Upper lobe of right lung (tissue), 1 donor: ENCODE measurements around the gene LNX2. TPM values are rescaled to one million over a fixed set of nuclear protein-coding genes. Genes with fewer than 3 reads are reported as not detected.

Source experiments
- ATAC-seq: fragments of 200-7000 bp; cut with Tn5 transposase; one replicate; pipeline ENCODE4 v1.9.1; 2020; ENCODE audit warnings: mild to moderate bottlenecking, moderate library complexity
- DNase-seq: peaks from one replicate; pipeline ENCODE4 v3.0.0-alpha.2; 2020
- H3K27ac ChIP-seq: fragments of 200-600 bp; one replicate; pipeline ENCODE4 v1.8.0; 2022
- H3K27me3 ChIP-seq: fragments of 200-600 bp; one replicate; pipeline ENCODE4 v1.8.0; 2022; ENCODE audit warnings: mild to moderate bottlenecking
- H3K36me3 ChIP-seq: fragments of 200-600 bp; one replicate; pipeline ENCODE4 v1.8.0; 2022
- H3K4me1 ChIP-seq: fragments of 200-600 bp; one replicate; pipeline ENCODE4 v1.8.0; 2022
- H3K4me3 ChIP-seq: fragments of 200-600 bp; one replicate; pipeline ENCODE4 v1.8.0; 2022; ENCODE audit warnings: mild to moderate bottlenecking
- H3K9me3 ChIP-seq: fragments of 200-600 bp; one replicate; pipeline ENCODE4 v1.8.0; 2022
- CTCF ChIP-seq: fragments of 200-600 bp; IDR thresholded peaks from one replicate; pipeline ENCODE4 v1.8.0; 2022; ENCODE audit warnings: antibody characterized with exemption
- intact Hi-C: fragments of 100-400 bp; cut with DNase I; formaldehyde crosslinking; loops from one replicate; pipeline ENCODE4 v1.11.0; 2022
- total RNA-seq: library from RNA; stranded (reverse); fragmentation: NEBNext Ultra II Directional; extraction: Animal tissue kit (Norgen Biotek cat#: 25700); gene quantifications from one replicate; pipeline ENCODE4 v1.2.1, GENCODE V29; 2021
- donor health status: DM: no; HTN: yes; CAD: no; lungs with severe emphysema.

LNX2 gene
- total RNA-seq, 1 donor from 2014 or later = 35.3 TPM

GRCh38 chr13:27607125-27607524, 13.2 kb downstream of the LNX2 start:
- no peak for DNase-seq
- Histone ChIP-seq H3K36me3 (no peaks in the 10 kb centered on the region), H3K27ac (no peak overlapping the region), H3K27me3 (no peaks in the 10 kb centered on the region), H3K4me1 (peaks cover 7% of the 10 kb centered on the region), H3K4me3 (no peak overlapping the region), H3K9me3 (no peaks in the 10 kb centered on the region)
- intact Hi-C loops = no loop called here
- ATAC-seq = peak; percentile 66
- TF ChIP-seq CTCF = no peak

GRCh38 chr13:27605610-27606200, 14.6 kb downstream of the LNX2 start:
- Histone ChIP-seq H3K36me3 (no peaks in the 10 kb centered on the region), H3K4me3 (no peak overlapping the region), H3K27ac (no peak overlapping the region), H3K27me3 (no peaks in the 10 kb centered on the region), H3K4me1 (peaks cover 7% of the 10 kb centered on the region), H3K9me3 (no peaks in the 10 kb centered on the region)
- DNase-seq = no peak
- no peak for TF ChIP-seq CTCF
- intact Hi-C loops = no loop called here
- ATAC-seq = no peak

GRCh38 chr13:27605099-27605498, 15.2 kb downstream of the LNX2 start:
- H3K36me3 ChIP-seq = no peaks in the 10 kb centered on the region
- H3K9me3 ChIP-seq = no peaks in the 10 kb centered on the region
- ATAC-seq = no peak
- intact Hi-C loops = no loop called here
- TF ChIP-seq CTCF = no peak
- H3K27ac ChIP-seq = no peak overlapping the region
- H3K27me3 ChIP-seq = no peaks in the 10 kb centered on the region
- DNase-seq = no peak
- H3K4me3 ChIP-seq = no peak overlapping the region
- peaks cover 7% of the 10 kb centered on the region for H3K4me1 ChIP-seq

GRCh38 chr13:27601803-27602202, 18.5 kb downstream of the LNX2 start:
- peaks cover 5% of the 10 kb centered on the region for H3K4me1 ChIP-seq
- DNase-seq = no peak
- no peak for ATAC-seq
- H3K9me3 ChIP-seq = no peaks in the 10 kb centered on the region
- no peaks in the 10 kb centered on the region for H3K27me3 ChIP-seq
- H3K4me3 ChIP-seq = no peak overlapping the region
- H3K36me3 ChIP-seq = no peaks in the 10 kb centered on the region
- H3K27ac ChIP-seq = no peak overlapping the region
- intact Hi-C loops = no loop called here
- no peak for TF ChIP-seq CTCF

GRCh38 chr13:27601208-27601607, 19.1 kb downstream of the LNX2 start:
- H3K4me3 ChIP-seq = no peak overlapping the region

More at GRCh38 chr13:27601208-27601607, 19.1 kb downstream of the LNX2 start:
- H3K36me3 ChIP-seq = no peaks in the 10 kb centered on the region
- H3K27me3 ChIP-seq = no peaks in the 10 kb centered on the region
- intact Hi-C loops = no loop called here
- DNase-seq (no peak), ATAC-seq (no peak)
- no peak for TF ChIP-seq CTCF
- no peaks in the 10 kb centered on the region for H3K9me3 ChIP-seq
- H3K27ac ChIP-seq = no peak overlapping the region
- H3K4me1 ChIP-seq = no peaks in the 10 kb centered on the region
